GM11168 (cell line): ENCODE data around the gene C1orf94.
"Not testable (repeated sequence)": the region's sequence is repeated elsewhere in the genome, so short reads cannot be mapped to it uniquely, and the experiment has no call there.

ENCODE experiments used
- in situ Hi-C: fragments of 300-500 bp; cut with MboI; formaldehyde crosslinking; loops from one replicate; pipeline ENCODE4 v1.12.0; 2022; ENCODE audit warnings: low sequenced_read_pairs; ENCODE audit not compliant: unreplicated experiment

Gene C1orf94

DNA sequence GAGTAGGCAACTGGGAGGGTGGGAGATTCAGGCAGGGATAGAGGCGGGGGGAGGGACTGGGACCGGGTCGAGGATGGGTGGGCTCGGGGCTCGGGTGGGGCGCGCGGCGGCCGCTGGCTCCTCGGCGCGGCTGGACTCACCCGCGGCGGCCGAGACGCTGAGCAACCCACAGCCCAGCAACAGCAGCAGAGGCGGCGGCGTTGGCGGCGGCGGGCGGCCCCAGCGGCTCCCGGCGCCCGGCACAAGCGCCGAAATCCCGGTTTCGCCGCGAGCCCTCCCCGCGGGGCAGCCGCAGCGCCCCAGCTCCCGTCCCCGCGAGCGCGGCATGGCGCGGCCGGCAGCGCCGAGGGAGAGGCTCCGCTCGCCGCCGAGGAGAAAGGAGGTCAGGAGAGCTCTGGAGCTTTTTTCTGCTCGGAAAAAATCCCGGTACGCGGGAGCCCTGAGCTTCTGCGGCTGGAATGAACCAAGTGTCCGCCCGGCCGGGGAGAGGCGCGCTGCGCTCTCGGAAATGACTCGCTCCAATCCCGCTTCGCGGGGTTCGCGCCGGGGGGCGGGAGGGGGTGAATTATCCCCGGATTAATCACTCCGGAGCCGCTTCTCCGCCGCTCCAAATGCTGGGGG is 11.8 kb upstream of the C1orf94 start, which contains the start of gene CSMD2:
Gene CSMD2 (minus strand): TSS at position 460 of the 621 bp plus-strand sequence. CDS start 133 bp downstream, at position 327.
- in situ Hi-C loops = no loop called here

DNA sequence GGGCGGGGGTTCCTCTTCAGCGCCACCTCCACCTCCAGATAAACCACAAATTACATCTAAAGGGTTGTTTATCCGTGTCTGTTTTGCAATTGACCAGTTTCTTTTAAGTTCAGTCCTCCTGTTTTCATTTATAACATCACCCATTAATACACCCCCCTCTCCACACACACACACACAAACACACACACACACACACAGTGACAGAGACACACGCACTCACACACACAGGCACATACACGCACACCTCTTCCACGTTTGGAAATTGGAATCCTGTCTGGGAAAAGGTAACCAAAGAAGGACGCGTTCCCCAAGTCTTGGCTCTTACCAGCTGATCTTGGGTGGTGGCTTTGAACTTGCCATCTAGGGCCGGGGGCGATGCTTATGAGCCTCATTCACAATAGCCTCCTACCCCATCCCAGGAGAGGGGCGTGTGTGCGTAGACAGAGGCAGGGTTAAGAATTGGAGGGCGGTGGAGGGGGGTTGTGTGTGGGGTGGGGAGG is 11.2 kb upstream of the C1orf94 start:
- in situ Hi-C loops = no loop called here

DNA sequence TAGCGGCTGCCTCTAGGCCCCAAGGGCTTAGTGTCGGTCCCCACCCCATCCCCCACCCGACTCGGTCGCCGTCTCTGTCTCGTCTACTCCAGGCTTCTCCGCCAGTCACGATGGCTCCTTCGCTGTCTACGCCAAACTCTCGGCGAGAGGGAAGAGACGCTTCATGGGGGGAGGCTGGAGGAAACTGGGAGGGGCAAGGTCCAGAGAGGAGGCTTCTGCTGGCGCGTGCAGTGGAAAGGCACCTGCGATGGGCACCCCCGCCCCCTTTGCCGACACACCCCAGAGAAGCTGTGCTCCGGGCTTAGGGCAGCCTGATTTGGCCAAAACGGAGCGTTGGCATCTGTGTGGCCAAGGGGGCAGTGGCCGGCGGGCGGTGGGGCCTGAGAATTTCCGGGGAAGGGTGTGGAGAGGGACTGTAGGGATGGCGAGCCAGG is 10.5 kb upstream of the C1orf94 start:
- in situ Hi-C loops = no loop called here

DNA sequence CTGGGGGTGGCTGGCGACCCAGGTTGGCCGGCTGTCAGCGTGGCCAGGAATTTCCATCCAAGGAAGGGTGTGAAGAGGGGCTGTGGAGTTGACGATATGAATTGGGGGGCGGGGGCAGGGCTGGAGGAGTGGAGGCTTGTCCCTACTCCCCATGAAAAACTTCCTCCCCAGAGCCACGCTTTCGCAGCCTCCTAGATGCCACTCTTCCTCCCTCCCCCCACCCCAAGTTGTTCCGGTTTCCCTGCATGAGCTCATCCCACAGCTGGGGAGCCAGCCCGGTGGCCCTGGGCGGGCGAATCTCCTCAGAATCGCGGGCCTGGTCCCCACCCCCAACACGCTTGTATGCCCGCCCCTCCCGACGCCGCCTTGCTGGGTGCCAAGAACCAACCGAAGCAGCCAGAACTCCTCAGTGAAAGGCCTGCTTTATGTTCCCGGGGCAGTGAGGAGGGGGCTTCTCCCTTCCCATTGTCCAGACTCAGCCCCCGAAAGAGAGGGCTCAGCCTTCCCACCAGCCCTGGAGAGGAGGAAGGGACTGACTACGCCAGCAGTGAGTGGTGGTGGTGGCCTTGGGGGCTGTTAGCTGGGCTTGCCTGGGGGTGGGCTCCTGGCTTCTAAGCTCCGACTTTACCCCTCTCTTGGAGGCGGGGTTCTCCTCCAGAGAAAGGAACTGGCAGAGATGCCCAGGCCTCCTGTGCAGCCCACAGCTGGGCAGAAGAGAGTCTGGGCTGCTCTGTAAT is 9.9 kb upstream of the C1orf94 start:
- in situ Hi-C loops = no loop called here

DNA sequence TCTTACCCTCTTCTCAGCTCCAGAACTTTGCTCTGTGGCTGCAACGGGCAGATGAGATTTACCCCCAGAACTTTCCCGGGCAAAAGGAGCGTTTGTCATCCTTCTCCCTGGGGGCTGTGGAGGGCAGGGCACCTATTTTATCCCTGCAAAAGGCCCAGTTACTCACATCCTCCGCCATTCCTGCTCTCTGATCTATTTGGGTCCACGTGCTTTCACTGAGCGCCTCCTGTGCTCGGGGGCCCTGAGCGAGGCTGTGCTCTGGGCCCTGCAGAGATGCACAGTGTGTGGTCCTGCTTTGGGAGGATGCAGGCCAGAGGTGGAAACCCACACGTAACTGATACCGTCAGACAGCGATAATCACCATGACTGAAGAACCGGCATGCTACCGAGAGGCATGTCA is 9.3 kb upstream of the C1orf94 start:
- in situ Hi-C loops = no loop called here

DNA sequence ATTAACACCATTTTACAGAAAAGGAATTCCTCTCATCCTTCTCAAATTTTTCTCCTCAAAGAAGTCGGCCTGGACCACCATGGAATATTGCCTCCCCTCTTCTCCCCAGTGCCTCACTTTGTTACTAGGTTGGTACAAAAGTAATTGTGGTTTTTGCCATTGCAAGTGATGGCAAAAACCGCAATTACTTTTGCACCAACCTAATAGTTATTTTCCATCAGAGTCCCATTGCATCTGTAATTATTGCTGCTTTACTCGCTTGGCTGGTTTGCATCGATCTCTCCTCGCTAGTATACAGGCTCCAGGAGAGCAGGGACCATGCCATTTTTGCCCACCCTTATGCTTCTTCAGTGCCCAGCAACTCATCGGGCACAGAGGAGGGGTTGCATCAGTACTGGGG is 963 bp upstream of the C1orf94 start:
- in situ Hi-C loops = no loop called here

DNA sequence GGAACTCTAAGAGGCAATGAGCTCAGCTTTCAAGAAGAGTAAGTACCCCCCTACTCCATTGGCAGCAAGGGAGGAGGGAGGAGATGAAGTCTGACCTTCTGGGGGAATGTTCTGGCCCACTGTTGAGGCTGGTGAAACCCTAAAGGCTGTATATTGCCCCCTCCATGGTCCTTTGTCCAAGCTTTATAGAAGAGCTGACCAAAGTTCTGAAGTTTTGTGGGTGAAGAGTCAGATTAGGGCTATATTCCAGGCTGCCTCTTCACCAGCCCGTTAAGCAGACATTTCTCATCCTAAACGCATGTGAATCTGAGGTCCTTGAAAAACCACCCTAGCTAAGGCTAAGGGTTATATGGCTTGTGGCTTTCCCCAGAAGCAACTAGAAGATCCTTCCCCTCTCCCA is 1.4 kb downstream of the C1orf94 start:
- in situ Hi-C loops = no loop called here

DNA sequence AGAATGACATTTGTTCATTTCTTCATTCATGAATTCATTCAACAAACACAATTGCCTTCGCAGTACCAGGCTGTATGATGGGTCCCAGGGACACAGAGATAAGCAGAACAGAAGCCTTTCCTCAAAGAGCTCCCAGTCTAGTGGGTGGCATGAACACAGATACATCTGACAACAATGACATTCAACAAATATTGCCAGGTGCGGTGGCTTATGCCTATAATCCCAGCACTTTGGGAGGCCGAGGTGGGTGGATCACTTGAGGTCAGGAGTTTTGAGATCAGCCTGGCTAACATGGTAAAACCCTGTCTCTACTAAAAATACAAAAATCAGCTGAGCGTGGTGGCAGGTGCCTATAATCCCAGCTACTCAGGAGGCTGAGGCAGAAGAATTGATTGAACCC is 6.7 kb downstream of the C1orf94 start:
- in situ Hi-C loops = not testable (repeated sequence)

DNA sequence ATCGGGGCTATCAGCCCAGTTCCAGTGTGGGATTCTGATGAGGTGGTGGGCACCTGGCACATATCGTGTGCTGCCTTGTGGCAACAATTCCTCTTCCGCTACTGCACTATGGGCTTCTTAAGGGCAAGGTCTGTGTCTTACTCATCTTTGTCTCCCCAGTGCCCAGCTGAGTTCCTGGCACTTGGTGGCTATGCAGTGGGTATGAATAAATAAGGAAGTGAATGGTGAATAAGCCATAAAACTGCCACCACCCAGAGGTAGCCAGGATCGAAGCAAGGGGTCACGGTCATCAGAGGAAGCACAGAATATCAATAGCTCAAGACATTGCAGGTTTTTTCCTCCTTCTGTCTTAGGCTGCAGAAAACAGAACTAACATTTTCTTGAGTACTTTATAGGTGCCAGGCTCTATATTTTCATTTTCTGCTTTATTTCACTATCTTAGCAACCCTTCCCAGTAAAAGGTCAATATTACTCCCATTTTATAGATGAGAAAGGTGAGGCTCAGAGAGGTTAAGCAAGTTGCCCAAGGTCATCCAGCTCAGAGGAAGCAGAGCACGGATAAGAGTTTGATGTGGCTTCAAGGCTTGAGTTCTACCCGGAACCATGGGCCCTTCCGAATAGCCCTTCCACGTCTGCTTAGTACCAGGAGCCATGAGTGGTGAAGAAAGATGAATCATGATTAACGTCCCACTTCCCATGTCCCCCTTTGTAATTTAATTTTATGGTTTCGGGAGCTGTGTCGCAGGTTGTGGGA is 10.2 kb downstream of the C1orf94 start:
- in situ Hi-C loops = no loop called here

DNA sequence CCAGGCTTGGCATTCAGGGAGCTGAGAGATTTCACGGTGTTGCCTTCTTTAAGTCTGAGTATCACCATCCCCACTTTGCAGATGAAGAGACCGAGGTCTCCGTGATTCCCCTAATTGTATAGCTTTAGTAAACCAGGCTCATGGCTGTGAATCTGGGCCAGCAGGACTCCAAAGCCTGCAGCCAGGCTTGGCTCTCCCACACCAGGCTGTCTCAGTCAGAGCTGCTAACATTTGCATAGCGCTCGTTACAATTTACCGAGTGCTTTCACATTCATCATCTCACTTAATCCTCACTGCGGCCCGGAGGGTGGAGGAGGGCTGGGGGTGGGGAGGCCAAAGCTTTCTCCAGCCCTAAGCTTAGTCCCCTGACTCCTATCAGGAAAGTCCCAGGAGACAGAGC is 11.7 kb downstream of the C1orf94 start:
- in situ Hi-C loops = no loop called here

DNA sequence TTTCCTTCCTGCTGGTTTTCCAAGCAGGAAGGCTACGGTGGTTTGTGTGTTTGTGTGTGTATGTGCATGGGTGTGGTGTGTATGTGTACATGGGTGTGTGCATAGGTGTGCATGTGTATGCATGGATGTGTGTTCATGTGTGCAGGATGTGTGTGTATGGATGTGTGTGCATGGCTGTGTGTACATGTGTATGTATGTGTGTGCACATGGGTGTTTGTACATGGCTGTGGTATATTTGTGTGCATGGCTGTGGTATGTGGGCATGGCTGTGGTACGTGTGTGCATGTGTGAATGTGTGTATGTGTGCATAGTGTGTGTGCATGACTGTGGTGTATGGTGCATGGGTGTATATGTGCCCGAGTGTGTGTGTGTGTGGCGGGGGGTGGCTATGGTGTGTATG is 12.3 kb downstream of the C1orf94 start:
- in situ Hi-C loops = no loop called here

DNA sequence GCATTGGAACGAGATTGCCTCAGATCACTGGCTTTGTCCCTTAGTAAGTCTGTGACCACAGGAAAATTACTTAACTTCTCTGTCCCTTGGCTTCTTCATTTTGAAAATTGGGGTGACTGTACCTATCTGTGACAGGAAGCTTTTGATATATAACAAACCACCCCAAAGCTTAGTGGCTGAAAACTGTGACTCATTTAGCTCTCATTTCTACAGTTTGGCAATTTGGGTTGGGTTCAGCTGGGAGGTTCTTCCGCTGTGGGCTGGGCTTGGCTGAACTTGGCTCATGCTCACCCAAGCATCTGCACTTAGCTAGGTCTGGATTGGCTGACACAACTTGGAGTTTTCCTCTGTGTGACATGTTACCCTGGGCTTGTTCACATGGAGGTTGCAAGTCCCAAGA is 14.0 kb downstream of the C1orf94 start:
- in situ Hi-C loops = no loop called here

DNA sequence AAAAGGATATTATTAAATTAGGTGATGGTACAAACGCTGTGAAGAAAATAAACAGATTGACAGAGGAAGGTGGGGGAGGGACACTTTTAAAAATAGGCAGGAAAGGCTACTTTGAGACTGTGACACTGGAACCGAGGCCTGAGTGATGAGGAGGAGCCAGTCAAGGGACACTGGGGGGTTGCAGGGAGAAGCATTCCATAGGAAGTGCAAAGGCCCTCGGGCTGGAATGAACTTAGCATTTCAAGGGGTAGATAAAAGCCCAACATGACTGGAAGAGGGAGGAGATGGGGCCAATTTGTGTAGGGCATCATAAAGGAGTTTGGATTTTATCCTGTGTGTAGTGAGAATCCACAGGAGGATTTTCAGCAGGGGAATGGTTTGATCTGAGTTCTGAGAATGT is 15.9 kb downstream of the C1orf94 start:
- in situ Hi-C loops = no loop called here

DNA sequence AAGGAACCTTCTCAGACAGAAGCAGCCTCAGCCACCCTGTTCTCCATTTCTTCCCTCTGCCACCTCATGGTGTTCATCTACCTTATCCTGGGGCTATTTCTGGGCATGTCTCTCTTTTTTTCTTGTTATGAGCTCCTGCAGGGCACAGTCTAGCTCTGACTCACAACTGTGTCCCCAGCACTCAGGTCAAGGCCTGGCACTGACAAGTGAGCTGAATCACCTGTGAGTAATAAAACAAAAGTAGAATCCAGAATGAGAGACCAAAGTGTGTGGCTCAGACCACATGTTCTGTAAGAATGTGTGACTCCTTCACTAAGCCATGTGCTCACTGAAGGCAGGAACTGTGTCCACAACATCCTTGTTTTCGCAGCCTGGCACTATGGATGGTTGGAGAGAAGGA is 23.2 kb downstream of the C1orf94 start:
- in situ Hi-C loops = no loop called here

DNA sequence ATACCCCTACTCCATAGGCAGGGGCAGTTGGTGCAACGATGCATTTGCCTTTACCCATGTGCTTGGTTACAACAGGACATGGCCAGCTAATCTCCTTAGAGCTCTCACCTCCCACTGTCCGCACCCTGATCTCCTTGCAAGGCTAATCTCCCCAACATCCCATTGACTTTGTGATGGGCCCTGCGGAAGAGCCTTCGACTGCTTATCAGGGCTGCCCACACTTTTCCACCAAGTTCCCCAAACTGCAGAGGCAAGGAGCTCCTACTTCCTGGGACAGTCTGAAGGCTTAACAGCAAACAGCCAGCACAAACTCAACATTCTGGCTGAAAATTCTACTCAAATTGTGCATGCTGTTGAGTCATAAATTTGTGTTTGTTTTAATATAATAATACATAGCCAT is 36.0 kb downstream of the C1orf94 start:
- in situ Hi-C loops = no loop called here

DNA sequence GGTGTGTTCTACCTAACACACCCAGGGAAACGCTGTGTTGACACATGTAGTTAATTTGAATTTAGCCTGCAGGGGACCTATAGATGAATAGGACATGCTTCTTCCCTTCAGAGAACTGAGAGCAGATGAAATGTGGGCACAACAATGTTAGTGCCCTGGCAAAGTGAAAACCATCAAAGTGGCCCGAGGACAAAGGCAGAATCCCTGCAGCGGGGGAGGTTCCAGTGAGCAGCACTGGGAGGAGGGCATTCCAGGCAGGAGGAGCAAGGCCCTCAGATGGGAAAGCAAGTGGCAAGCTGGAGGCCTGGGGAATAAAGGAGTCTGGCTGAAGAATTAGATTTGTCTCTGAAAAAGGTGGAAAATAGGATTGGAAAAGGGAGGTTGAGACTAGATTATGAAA is 37.2 kb downstream of the C1orf94 start:
- in situ Hi-C loops = no loop called here

DNA sequence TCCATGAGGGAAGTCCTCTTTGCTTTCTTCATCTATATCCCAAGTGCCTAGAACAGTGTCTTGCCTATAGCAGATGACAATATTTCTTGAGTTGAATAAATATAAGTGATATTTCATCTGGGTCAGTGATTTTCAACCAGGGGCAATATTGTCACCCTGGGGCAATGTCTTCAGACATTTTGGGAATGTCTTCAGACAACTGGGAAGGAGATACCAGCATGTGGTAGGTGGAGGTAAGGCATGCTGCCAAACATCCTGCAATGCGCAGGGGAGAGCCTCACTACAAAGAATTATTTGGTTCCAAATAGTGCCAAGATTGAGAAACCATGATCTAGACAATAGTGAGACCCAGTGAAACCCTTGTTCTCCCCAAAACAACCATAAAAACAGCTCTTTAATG is 54.7 kb downstream of the C1orf94 start:
- in situ Hi-C loops = no loop called here

DNA sequence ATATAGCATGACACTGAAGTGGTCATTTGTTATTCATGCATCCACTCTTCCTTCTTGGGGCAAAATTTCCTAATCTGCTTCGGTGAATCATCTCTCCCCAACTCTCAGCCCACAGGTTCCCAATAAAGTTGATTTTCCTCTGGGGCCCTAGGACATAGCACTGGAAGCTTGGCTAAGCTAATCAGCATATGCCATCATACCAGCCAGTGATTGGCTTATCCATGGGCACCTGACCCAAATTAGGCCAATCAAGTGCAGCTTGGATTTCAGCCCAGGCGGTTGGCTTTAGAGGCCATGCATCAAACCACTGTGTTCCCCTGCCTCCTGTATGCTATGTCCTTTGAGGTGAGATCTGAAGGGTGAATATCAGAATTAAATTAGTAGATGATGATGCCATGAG is 58.9 kb downstream of the C1orf94 start:
- in situ Hi-C loops = no loop called here

DNA sequence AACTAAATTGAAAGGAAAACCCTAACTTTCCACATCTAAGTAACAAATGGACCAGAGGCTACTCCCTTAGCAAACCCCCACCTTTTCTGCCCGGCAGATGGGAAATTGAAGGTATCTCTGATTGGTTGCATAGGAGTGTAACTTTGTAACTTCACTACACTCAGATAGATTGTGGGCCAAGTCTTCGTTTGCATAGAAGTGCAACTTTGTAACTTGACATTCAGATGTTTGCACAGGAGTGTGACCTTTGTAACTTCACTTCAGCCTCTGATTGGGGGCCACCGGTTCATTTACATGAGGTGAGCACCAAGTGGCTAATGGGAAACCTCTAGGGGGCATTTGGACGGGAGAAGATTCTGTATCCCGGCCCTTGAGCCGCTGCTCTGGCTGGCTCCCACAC is 59.4 kb downstream of the C1orf94 start:
- in situ Hi-C loops = no loop called here

DNA sequence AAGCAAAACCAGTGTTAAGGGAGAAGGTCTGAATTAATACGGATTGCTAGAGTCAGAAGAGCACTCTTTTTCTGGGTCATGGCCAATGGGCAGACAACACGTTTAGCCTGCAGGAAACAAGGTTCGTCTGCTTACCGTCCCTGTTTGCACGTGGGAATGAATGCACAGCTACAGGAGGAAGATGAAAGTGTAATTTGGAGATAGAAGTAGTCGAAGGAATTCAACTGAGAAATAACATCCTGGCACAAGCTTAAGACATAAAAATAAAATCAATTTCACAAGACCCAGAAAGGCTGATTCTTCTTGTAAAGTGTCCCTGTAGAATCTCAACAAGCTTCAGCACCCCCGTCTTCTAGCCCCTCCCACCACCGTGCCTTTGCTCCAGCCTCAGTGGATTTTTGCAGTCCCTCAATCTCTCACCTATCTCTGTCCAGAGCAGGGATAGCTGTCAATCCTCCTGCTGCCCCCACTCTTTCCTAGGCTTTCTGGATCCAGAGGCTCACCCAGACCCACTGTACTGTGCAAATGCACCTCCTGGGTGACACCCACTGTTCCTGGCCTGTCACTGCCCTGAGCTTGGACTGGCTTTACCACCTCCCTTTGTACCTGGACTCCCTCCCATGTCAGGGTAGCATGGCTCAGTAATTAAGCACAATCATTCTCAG is 60.6 kb downstream of the C1orf94 start:
- in situ Hi-C loops = no loop called here

DNA sequence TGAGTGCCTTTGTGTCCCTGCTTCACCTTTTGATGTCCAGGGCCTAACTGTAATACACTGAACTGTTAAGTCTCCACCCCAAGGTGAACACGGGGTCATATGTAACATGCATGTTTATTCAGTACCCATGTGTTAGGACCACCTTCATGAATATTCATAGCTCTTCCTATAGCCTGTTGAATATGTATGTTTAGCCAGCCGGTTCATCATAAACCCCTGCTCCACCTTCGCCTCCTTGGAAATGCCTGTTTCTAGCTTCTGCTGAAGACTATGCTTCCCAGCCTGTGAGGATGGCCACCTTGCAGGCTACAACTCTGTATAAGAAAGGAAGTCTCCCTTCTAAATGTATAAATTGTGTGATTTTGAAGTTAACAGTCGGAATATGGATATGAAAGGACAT is 69.3 kb downstream of the C1orf94 start:
- in situ Hi-C loops = no loop called here
